Measurements from ENCODE around the gene FMN2.
"Not testable (repeated sequence)": the region's sequence is repeated elsewhere in the genome, so short reads cannot be mapped to it uniquely, and the experiment has no call there.

Gene FMN2

DNA sequence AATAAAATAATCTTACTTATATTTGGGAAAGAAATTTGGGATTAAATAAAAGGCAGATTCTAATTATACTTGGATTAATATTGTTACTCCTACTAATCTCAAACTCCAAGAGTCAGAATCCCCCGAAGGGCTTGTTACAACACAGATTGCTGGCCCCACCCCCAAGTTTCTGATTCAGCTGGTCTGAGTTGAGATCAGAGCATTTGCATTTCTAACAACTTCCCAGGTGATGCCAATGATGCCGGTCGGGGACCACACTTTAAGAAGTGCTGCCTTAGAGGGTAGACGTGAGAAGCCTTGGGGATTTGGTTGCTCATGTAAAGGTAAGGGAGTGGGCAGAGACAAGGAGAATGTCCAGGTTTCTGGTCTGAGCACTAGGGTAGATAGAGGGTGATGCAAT is 47.2 kb downstream of the FMN2 start:
- no peak for DNase-seq (ENCODE audit: low read depth in 2 of 2)

DNA sequence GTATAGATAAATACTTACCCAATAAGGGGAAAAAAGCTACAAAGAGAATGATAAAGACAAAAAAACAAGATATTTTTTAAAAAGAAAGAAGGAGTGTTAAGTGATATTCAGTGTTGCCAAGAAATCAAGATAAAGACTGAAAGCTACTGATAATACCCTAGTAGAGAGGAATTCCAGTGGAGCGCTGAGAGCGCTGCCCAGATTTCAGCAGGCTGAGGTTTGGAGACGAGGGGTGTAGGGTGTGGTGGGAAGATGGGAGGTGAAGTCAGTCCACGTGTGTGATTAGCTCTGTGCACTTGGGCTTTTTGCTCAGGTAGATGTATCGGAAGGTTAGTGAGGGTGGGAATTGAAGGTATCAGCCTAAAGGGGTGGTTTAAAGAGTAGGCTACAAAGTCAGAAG is 47.8 kb downstream of the FMN2 start:
- DNase-seq (ENCODE audit: low read depth in 2 of 2): no peak

DNA sequence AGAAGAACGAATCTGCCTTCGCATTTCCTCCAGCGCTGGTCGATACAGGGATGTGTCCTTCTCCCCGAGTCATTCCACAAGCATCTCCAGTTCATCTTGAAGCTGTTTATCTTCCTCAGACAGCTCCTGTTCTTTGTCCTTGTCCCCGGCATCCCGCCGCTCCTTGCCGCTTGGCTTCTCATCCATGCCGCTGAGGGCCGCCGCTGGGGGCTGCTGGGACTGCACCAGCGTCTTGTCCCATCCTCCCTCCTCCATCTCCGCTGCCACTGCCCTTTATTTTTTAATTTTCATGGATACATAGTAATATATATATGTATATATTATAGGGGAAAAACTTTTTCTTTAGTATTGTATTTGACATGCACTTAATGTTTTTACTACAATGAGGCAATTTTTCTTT is 53.4 kb downstream of the FMN2 start:
- no peak for DNase-seq (ENCODE audit: low read depth in 2 of 2)

DNA sequence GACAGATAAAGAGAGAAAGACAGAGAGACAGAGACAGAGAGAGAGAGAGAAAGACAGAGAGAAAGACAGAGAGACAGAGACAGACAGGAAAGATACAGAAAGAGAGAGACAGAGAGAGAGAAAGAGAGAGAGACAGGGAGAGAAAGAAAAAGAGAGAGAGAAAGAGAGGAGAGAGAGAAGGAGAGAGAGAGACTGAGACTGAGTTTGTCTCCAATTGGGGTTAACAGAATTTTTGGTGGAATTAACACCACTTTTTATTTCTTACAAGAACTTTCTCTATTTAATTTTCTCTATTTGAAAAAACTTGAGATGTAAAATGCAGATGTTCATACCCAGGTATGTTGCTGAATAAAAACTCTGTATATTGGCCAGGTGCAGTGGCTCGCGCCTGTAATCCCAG is 56.6 kb downstream of the FMN2 start:
- no peak for DNase-seq (ENCODE audit: low read depth in 2 of 2)

DNA sequence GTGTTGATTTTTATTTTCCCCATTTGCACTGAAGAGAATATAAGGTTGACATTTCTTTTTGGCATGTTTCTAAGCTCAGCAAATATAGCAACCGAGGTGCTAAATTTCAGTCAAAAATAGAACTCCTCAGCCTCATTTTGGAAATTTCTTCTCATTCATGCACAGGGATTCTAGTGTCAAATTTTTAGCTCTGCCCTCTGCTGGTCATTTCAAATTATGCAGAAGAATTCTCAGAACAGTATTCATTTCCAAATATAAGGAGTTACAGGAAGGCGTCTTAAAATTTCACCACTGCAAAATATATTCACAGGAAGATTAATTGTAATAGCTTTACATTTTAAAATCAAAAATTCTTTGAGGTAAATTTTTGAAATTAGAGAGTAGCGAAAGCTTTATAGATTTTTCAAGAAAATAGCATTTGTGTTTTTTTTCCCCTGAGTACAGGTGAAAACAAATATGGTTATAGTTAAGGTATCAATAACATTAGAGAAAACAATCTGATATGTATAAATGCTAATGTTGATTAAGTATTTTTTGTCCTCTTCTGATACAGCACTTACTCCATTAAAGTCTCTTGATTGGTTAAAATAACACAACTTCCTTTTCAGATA is 57.9 kb downstream of the FMN2 start:
- no peak for DNase-seq (ENCODE audit: low read depth in 2 of 2)

DNA sequence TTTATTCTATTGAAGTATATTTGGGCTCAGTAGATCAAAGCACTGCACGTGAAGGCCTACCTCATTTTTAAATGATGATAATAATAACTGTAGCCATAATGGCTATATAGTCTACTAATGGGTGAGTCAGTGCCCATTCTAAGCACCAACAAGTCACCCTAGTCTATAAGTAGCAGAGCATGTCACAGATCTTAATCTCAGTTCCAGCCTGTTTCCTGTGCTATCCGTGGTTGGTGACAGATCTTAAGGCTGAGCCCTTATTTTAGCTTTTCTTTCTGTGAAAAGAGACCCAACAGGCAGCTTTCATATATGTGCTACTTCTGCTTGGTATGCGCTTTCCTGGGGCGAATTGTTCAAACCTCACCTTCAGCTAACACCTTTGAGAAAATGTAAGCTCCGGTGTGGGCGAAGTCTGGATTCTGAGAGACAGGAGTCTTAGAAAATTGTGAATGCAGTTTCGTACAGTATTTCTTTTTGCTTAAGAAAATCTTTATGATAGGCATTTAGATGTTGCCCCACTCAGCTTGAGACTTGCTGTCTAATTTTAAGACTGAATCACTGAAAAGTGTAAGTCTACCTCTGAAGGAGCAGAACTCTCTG is 59.6 kb downstream of the FMN2 start:
- DNase-seq (ENCODE audit: low read depth in 2 of 2): no peak

DNA sequence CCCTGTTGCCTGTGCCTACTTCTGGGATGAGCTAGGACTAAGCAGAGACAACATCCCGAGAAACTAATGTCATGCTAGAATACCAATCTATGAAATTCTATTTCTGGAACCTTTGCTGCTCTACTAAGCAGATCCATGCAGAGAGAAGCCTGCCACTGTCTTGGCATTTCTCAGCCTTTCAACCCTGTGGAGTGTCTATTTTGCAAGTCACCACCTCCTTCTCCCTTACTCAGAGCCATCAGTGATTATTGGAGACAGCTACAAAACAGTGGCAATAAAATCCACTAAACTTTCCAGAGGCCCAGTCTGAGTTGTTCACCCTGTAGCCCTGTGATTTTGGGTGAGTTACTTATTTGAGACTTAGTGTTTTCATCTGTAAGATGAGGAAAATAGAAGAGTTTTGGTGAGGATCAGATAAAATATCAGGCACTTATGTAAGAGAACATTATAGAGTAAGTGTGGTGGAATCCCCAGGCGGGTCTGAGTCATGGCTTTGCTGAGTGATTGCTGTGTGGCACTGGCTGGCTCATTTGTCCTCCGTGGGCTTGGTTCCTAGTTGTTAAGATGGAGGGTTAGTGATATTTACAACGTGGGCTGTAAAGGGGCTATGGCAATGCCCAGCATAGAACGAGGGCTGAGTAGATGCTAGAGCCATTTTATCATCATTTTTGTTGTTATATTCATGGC is 61.1 kb downstream of the FMN2 start:
- DNase-seq (ENCODE audit: low read depth in 2 of 2): no peak

DNA sequence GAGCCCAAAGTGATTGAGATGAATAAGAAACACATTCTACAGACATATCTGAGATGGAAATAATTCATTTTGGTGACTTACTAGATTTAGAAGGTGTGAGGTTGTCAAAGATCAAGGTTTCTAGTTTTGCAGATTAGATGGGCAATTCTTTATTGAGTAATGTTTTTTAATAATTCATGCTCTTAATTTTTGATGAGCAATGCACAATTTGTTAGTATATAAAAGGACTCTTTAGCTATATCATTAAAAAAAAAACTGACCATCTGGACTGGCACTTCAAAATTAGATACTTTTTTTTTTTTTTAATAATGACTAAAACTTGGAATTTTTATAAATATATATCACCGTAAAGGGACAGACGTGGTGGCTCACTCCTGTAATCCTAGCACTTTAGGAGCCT is 63.9 kb downstream of the FMN2 start:
- no peak for DNase-seq (ENCODE audit: low read depth in 2 of 2)

DNA sequence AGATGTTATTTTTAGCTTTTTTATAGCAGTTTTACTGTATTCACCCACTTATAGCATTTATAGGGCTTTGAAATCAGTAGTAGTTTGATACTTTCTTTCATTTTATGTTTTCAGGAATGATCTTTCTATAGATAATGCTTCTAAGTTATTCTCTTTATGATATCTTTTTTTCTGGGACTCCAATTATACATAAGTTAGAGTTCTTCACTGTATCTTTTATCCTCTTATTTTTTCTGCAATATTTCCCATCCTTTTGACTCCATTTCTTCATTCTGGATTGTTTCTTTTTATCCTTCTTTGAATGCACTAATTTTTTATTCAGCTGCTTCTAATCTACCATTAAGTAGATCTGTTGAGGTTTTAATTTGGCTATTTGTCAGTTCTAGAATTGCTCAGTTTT is 73.1 kb downstream of the FMN2 start:
- DNase-seq (ENCODE audit: low read depth in 2 of 2): no peak

DNA sequence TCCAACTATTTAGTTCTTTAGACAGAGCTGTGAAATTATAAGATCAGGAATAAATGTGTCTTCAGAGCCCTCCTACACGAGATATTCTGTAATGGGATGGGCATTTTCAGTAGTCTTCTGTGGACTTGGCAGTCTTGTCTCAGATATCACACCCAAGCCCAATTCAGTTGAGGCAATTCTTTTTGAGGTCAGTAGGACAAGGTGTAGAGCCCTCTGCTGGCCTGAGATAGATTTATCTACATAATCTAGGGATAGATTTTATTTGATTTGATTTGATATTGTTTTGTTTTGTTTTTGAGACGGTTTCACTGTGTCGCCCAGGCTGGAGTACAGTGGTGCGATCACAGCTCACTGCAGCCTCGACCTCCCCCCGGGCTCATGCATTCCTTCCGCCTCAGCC is 77.5 kb downstream of the FMN2 start:
- no peak for DNase-seq (ENCODE audit: low read depth in 2 of 2)

DNA sequence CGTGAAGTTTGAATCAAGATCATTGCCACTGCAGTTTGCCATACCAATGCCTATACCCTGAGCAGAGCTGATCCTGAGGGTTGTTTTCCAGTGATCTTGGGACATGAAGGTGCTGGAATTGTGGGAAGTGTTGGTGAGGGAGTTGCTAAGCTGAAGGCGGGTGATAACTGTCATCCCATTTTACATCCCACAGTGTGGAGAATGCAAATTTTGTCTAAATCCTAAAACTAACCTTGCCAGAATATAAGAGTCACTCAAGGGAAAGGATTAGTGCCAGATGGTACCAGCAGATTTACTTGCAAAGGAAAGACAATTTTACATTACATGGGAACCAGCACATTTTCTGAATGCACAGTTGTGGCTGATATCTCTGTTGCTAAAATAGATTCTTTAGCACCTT is 78.6 kb downstream of the FMN2 start:
- DNase-seq (ENCODE audit: low read depth in 2 of 2): no peak

DNA sequence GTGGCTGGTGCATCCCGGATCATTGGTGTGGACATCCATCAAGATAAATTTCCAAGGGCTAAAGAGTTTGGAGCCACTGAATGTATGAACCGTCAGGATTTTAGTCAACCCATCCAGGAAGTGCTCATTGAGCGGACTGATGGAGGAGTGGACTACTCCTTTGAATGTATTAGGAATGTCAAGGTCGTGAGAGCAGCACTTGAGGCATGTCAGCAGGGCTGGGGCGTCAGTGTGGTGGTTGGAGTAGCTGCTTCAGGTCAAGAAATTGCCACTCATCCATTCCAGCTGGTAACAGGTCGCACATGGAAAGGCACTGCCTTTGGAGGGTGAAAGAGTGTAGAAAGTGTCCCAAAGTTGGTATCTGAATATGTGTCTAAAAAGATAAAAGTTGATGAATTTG is 79.1 kb downstream of the FMN2 start:
- no peak for DNase-seq (ENCODE audit: low read depth in 2 of 2)

DNA sequence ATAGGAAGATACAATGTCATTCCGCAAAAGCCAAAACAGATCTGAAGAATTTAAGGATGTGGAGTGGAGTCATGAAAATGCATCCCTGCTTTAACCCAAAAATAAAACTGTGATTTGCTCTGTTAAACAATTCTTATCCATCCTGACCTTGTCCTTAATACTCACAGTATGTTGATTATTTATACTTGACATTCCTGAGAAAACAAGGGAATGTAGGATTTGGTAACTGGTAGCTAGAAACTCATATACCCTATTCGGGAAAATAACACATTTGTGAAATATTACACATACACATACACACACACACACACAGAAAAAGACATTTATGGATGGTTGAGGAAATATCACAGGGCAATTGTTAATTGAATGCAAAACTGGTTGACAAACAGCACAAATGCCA is 80.2 kb downstream of the FMN2 start:
- no peak for DNase-seq (ENCODE audit: low read depth in 2 of 2)

DNA sequence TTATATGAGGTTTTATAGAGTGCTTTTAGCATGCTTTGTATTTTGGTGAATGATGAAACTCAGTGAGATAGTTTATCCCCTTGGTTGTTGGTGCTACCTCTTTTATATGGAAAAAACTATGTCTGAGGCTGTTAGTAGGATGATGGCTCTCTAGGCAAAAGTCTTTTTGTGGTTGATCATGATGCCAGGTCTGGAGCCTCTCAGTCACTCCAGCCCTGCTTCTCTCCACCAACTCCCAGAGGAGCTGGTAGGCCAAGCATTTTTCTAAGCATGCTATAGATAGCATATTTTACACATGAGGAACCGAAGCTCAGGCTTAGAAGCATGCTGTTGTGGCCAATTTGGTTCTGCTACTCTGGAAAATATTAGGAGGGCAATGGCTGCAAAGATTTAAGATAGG is 82.2 kb downstream of the FMN2 start:
- DNase-seq (ENCODE audit: low read depth in 2 of 2): no peak

DNA sequence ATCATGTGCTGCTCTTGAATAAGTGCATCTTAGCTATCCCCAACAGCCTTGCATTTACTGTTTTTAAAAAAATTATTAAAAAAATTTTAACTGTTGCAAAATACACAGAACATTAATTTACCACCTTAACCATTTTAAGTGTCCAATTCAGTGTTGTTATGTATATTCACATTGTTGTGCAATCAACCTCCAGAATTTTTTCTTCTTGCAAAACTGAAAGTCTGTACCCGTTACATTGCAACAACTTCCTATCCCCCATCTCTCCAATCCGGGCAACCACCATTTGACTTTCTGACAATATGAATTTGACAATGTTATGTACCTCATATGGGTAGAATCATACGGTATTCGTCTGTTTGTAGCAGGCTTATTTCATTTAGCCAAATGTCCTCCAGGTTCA is 83.1 kb downstream of the FMN2 start:
- DNase-seq (ENCODE audit: low read depth in 2 of 2): no peak

DNA sequence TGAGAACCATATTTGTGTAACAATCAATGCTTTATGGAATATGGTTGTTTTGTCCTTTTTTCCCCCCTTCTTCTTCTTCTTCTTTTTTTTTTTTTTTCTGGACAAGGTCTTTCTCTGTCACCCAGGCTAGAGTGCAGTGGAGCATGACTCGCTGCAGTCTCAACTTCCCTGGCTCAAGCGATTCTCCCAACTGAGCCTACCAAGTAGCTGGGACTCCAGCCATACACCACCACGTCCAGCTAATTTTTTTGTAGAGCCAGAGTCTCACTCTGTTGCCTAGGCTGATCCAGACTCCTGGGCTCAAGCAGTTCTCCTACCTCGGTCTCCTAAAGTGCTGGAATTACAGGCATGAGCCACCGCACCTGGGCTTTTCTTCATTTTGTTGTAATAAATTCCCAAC is 86.7 kb downstream of the FMN2 start:
- no peak for DNase-seq (ENCODE audit: low read depth in 2 of 2)

DNA sequence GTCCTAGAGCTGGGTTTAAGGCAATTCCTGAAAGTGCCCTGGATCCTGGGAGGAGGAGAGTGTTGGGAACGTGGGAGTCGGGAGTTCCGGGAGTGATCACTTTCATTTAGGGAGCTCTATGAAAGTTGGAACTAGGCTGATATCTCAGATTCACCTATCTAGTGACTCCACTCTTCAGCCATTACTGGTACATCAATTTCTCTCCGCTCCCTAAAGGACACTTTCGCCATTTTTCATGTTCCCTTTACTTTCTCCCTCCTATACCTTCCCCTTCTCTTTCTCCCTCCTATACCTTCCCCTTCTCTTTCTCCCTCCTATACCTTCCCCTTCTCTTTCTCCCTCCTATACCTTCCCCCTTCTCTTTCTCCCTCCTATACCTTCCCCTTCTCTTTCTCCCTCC is 93.0 kb downstream of the FMN2 start:
- not testable (repeated sequence) for DNase-seq (ENCODE audit: low read depth in 2 of 2)

DNA sequence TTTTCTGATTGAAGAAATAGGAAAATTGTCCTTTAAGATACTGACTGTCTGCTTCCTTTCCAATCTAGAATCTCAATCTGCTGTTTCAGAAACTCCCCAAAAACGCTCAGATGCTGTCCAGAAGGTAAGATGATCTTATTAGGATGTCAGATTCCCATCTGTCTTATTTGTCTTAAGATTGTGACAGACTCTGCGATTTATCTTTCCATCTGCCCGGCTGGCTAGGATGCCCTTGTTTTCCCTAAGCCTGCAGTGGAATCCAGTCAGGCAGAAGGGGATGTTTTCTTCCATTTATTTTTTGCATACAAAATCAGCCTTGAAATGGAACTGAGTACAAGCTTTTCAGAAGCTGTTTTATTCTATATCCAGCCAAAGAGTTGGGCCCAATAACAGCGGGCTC is 96.5 kb downstream of the FMN2 start:
- DNase-seq (ENCODE audit: low read depth in 2 of 2): no peak

DNA sequence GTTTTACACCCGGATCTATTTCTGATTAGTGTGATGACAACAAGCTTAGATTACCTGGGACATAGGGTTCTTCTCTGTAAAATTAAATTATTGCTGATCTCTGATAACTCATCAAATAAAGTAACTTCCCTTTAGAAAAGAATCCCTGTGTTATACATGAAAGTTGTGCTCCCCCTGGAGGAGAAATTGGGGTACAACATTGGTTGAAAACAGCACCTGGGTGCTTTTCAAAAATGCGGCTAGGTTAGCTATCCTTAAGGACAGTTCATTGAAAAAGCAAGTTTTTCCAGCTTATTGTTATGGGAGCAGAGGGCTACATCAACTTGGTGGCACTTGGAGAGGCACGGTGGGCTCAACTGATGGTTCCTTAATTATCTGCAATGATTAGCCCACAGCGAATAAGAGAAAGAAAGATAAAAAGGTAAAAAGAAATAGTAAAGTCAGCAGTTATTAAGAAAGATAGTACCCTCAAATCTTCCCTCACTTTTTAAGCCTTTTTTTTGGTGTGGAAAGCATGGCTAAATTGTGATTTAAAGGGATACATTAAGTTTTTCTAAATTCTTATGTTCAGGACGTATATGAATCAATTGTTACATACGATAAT is 97.8 kb downstream of the FMN2 start:
- no peak for DNase-seq (ENCODE audit: low read depth in 2 of 2)

DNA sequence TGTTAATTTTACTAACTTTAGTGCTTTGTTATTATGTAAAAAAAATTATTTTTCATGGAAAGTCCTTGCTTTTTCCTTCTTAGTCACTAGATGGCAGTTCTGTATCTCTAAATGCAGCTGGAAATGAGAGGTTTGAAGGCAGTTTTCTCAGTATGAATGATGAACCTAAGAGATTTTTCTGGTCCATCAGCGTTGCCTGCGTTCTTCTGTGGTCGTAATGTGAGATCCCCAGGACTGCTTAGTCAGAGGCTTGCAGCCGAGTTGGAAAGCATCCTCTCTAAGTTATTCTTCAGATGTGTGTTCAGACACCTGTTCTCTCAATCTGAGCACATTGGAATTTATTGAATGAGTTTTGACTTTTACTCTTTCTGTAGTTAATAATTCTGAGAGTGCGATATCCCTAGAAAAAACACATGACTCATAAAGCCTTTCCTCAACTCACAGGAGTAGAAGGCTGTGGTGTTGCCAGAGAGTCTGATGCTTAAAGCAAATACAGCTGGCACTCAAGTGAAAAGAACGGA is 99.3 kb downstream of the FMN2 start:
- no peak for DNase-seq (ENCODE audit: low read depth in 2 of 2)

DNA sequence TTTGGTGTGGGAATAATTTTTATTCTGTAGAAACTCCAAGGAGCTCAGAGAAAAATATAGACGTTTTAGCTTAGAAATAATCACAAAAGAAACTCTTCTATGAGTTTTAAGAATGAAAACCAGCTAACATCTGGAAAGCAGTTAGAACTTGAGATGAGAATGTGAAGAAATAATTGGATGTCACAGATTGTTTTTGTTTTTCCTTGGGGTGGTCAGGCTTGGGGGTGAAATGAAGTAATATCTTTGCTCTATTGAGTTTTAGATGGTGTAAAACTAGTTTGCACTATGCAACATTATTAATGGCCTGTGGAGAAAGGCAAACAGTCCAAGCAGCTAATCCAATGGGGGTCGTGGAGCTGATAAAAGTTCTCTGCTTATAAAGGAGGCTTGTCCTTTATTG is 101.2 kb downstream of the FMN2 start:
- DNase-seq (ENCODE audit: low read depth in 2 of 2): no peak

DNA sequence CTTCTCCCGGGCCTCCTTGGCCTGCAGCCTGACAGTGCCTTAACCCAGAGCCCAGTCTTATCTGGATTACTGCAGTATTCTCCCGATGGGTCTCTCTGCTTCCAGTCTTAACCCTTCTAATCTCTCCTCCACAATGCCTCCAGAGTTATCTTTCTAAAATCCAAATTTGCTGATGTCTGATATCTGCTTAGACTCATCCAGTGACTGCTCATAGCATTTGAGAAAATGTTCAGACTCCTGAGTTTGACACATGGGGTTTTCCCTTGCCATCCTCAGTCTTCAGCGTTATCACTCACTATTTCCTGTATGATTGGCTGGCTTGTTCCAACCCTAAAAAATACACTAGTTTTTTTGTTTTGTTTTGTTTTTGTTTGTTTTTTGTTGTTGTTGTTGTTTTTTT is 102.0 kb downstream of the FMN2 start:
- no peak for DNase-seq (ENCODE audit: low read depth in 2 of 2)

DNA sequence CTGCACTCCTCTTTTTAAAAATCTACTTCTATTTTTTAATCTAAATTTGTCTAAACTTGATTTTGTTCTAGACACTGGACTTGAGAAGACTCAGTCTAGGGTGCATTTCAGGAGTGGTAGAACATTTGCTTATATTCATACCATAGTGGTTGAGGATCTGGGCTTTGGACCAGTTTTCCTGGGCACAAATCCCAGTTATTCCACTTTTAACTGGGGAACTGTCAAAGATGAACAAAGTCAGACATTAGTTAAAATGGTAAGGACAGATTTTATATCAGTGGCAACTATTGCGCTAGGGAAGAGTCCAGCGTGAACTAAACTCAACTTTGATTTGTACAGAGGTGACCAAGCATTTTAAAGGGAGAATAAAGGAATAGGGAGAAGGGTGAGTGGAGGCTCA is 102.4 kb downstream of the FMN2 start:
- no peak for DNase-seq (ENCODE audit: low read depth in 2 of 2)
